Measurements from ENCODE around the gene PI16. TPM values are rescaled to one million over a fixed set of nuclear protein-coding genes. Genes with fewer than 3 reads are reported as not detected.

Gene PI16
- total RNA-seq, 1 experiment from 2014 or later: 0.07 TPM

DNA sequence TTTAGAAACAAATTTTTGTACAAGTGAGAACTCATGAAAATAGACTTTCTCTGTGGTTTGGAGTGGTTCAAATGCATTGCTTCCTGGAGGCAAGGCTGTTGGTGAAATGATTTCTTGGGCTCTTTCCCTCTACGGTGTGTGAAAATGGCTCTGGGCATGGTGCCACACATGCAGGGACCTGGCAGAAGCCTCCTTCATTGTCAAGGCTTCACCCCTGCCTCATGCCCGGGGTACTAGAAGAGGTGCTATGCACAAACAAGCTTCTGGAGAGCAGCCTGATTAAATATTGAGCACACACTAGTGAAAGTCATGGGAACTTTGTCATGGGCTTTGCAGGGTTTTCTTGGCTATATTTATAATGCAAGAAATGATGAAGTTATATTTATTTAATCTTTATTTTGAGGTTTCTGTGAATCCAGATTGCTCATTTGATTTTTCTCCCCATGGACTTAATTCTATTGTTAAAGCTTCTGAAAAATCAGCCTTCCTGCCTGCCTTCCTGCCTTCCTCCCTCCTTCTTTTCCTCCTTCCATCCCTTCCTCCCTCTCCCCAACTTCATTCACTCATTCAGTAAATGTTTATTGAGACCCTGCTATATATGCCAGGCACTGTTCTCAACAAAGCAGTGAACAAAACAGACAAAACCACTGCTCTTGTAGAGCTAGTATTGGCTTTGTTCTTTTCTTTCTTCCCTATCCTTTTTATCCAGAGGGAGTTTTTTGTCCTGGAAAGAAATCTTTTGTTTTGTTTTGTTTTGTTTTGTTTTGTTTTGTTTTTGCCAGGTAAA, 47.8 kb upstream of the PI16 start:
- Histone ChIP-seq H3K27ac (ENCODE audit: low read length) (0 out of 2 replicates have a peak overlapping the region, but pooled peaks have one; percentile 22), H3K9ac (ENCODE audit: low read length) (no peak overlapping the region), H3K4me3 (ENCODE audit: low read length) (no peak overlapping the region), H3K79me2 (ENCODE audit: low read length) (no peaks in the 10 kb centered on the region), H4K20me1 (ENCODE audit: low read length) (no peaks in the 10 kb centered on the region), H3K9me2 (replicated peaks; ENCODE audit: low read length) (no peaks in the 10 kb centered on the region), H2AFZ (ENCODE audit: low read length) (no peak overlapping the region), H3F3A (ENCODE audit: low read length, unreplicated experiment) (no peaks in the 10 kb centered on the region), H3K4me1 (ENCODE audit: insufficient read depth, low read length) (peaks cover 42% of the 10 kb centered on the region), H3K27me3 (ENCODE audit: low read length) (no peaks in the 10 kb centered on the region), H3K4me2 (ENCODE audit: low read length) (peak overlapping the region; percentile 12; the same call in 1 of the 2 replicates), H3K36me3 (ENCODE audit: low read depth, low read length) (peaks cover 11% of the 10 kb centered on the region; the same call in 1 of the 2 replicates), H3K9me3 (ENCODE audit: low read length) (no peaks in the 10 kb centered on the region)
- BruUV-seq (replicated peaks): no TSS peak
- intact Hi-C loops (cut with micrococcal nuclease): no loop called here
- ATAC-seq (peak; percentile 56), DNase-seq (peak; percentile 45)
- TF ChIP-seq EZH2 (IDR thresholded peaks at IDR 0.05; ENCODE audit: low read length, unreplicated experiment): no peak
- TF ChIP-seq, protein P1, sequence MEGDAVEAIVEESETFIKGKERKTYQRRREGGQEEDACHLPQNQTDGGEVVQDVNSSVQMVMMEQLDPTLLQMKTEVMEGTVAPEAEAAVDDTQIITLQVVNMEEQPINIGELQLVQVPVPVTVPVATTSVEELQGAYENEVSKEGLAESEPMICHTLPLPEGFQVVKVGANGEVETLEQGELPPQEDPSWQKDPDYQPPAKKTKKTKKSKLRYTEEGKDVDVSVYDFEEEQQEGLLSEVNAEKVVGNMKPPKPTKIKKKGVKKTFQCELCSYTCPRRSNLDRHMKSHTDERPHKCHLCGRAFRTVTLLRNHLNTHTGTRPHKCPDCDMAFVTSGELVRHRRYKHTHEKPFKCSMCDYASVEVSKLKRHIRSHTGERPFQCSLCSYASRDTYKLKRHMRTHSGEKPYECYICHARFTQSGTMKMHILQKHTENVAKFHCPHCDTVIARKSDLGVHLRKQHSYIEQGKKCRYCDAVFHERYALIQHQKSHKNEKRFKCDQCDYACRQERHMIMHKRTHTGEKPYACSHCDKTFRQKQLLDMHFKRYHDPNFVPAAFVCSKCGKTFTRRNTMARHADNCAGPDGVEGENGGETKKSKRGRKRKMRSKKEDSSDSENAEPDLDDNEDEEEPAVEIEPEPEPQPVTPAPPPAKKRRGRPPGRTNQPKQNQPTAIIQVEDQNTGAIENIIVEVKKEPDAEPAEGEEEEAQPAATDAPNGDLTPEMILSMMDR (conservative IDR thresholded peaks at IDR 0.05; ENCODE audit: low read depth, low read length): no peak
- TF ChIP-seq EZH2phosphoT487 (IDR thresholded peaks at IDR 0.05; ENCODE audit: borderline replicate concordance, low read length): no peak
- ChIA-PET CTCF (interaction anchor here (0.6 kb wide), 1 partner anchor 147 kb away, joined by 3 read pairs; no protein-coding TSS in a partner anchor), POLR2A (ENCODE audit: unreplicated experiment) (no interaction called here)

DNA sequence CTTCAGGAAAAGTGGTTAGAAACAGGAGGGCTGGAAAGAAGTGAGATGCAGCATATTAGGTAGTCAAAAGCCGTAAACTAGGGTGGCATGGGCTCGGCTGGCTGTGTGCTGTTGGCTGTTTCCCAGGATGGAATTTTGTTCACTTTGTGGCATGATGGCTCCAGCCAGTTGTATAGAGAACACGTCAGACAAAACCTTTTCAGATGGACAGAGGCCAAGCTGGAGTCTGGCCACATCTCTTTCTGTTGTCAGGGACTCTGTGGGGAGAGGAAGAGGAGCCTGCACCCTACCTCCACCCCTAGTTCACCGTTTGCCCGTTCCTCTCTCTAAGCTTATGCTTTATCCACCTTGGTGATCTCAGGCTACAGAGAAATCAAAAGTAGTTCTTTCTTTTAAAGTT, 46.8 kb upstream of the PI16 start:
- H3K9me2 ChIP-seq (replicated peaks; ENCODE audit: low read length): no peaks in the 10 kb centered on the region
- no peak overlapping the region for H3K9ac ChIP-seq (ENCODE audit: low read length)
- H4K20me1 ChIP-seq (ENCODE audit: low read length): no peaks in the 10 kb centered on the region
- no peaks in the 10 kb centered on the region for H3K27me3 ChIP-seq (ENCODE audit: low read length)
- peaks cover 4% of the 10 kb centered on the region for H3F3A ChIP-seq (ENCODE audit: low read length, unreplicated experiment)
- no peaks in the 10 kb centered on the region for H3K9me3 ChIP-seq (ENCODE audit: low read length)
- H3K36me3 ChIP-seq (ENCODE audit: low read depth, low read length): peaks cover 4% of the 10 kb centered on the region; the same call in 1 of the 2 replicates
- H3K4me1 ChIP-seq (ENCODE audit: insufficient read depth, low read length): peaks cover 50% of the 10 kb centered on the region
- ChIA-PET CTCF (no interaction called here), POLR2A (ENCODE audit: unreplicated experiment) (no interaction called here)
- no peaks in the 10 kb centered on the region for H3K79me2 ChIP-seq (ENCODE audit: low read length)
- no TSS peak for BruUV-seq (replicated peaks)
- H3K4me3 ChIP-seq (ENCODE audit: low read length): no peak overlapping the region
- TF ChIP-seq, protein P1 (conservative IDR thresholded peaks at IDR 0.05; ENCODE audit: low read depth, low read length): no peak
- no peak for TF ChIP-seq EZH2 (IDR thresholded peaks at IDR 0.05; ENCODE audit: low read length, unreplicated experiment)
- TF ChIP-seq EZH2phosphoT487 (IDR thresholded peaks at IDR 0.05; ENCODE audit: borderline replicate concordance, low read length): no peak
- H2AFZ ChIP-seq (ENCODE audit: low read length): no peak overlapping the region
- H3K27ac ChIP-seq (ENCODE audit: low read length): peak overlapping the region; percentile 22; the same call in 1 of the 2 replicates
- peak; percentile 69 for DNase-seq
- ATAC-seq: no peak
- peak overlapping the region; percentile 12; the same call in 1 of the 2 replicates for H3K4me2 ChIP-seq (ENCODE audit: low read length)
- intact Hi-C loops (cut with micrococcal nuclease): no loop called here

DNA sequence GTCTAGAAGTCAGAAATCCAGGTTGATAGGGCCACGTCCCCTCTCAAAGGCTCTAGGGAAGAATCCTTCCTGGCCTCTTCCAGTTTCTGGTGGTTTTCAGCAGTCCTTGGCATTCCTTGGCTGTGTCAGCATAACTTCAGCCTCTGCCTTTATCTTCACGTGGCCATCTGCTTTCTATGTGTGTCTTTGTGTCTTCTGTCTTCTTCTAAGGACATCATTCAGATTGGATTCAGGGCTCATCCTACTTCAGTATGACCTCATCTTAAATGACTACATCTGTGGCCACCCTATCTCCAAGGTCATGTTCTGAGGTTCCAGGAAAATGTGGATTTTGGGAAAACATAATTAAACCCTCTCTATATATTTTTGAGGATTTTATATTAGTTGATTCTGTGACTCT, 45.8 kb upstream of the PI16 start:
- POLR2A ChIA-PET (ENCODE audit: unreplicated experiment): no interaction called here
- Histone ChIP-seq H3K9me2 (replicated peaks; ENCODE audit: low read length) (no peaks in the 10 kb centered on the region), H3K9me3 (ENCODE audit: low read length) (no peaks in the 10 kb centered on the region), H3K4me1 (ENCODE audit: insufficient read depth, low read length) (peaks cover 53% of the 10 kb centered on the region), H3F3A (ENCODE audit: low read length, unreplicated experiment) (peaks cover 4% of the 10 kb centered on the region), H2AFZ (ENCODE audit: low read length) (no peak overlapping the region), H3K4me3 (ENCODE audit: low read length) (no peak overlapping the region), H3K27ac (ENCODE audit: low read length) (no peak overlapping the region), H3K4me2 (ENCODE audit: low read length) (no peak overlapping the region), H4K20me1 (ENCODE audit: low read length) (no peaks in the 10 kb centered on the region), H3K9ac (ENCODE audit: low read length) (no peak overlapping the region), H3K27me3 (ENCODE audit: low read length) (no peaks in the 10 kb centered on the region), H3K79me2 (ENCODE audit: low read length) (no peaks in the 10 kb centered on the region), H3K36me3 (ENCODE audit: low read depth, low read length) (no peaks in the 10 kb centered on the region)
- ATAC-seq (no peak), DNase-seq (no peak)
- CTCF ChIA-PET: no interaction called here
- BruUV-seq (replicated peaks): no TSS peak
- intact Hi-C loops (cut with micrococcal nuclease): no loop called here
- TF ChIP-seq, protein P1 (conservative IDR thresholded peaks at IDR 0.05; ENCODE audit: low read depth, low read length): no peak
- TF ChIP-seq EZH2phosphoT487 (IDR thresholded peaks at IDR 0.05; ENCODE audit: borderline replicate concordance, low read length): no peak
- TF ChIP-seq EZH2 (IDR thresholded peaks at IDR 0.05; ENCODE audit: low read length, unreplicated experiment): no peak

All from PC-3 (cell line).